Measurements from ENCODE around the gene ZNF593.

The ZNF593 gene

DNA sequence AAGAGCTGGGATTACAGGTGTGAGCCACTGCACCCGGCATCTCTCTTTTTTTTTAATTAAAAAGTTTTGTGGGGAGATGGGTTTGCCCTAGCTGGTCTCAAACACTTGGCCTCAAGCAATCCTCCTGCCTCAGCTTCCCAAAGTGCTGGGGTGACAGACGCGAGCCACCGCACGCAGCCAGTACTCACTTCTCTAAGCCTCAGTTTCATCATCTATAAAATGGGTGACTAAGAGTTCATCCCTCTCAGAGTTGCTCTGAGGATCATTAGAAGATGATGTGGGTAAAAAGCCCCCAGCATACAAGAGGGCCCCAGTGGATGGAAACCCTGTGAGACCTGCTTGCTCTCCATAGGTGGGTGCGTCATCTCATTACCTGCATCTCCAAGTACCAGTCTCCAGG, 18.2 kb downstream of the ZNF593 start:
- Histone ChIP-seq H3K27me3 (ENCODE audit: insufficient read depth, poor library complexity, severe bottlenecking) (no peaks in the 10 kb centered on the region), H3K9me3 (ENCODE audit: severe bottlenecking) (no peaks in the 10 kb centered on the region), H3K4me1 (ENCODE audit: insufficient read depth, poor library complexity, severe bottlenecking) (no peaks in the 10 kb centered on the region), H3K4me3 (ENCODE audit: severe bottlenecking) (no peak overlapping the region), H3K36me3 (ENCODE audit: low read depth) (peaks cover 27% of the 10 kb centered on the region), H3K27ac (ENCODE audit: poor library complexity, severe bottlenecking) (no peak overlapping the region)
- ATAC-seq (ENCODE audit: low read depth), result no peak
- TF ChIP-seq, protein P1, sequence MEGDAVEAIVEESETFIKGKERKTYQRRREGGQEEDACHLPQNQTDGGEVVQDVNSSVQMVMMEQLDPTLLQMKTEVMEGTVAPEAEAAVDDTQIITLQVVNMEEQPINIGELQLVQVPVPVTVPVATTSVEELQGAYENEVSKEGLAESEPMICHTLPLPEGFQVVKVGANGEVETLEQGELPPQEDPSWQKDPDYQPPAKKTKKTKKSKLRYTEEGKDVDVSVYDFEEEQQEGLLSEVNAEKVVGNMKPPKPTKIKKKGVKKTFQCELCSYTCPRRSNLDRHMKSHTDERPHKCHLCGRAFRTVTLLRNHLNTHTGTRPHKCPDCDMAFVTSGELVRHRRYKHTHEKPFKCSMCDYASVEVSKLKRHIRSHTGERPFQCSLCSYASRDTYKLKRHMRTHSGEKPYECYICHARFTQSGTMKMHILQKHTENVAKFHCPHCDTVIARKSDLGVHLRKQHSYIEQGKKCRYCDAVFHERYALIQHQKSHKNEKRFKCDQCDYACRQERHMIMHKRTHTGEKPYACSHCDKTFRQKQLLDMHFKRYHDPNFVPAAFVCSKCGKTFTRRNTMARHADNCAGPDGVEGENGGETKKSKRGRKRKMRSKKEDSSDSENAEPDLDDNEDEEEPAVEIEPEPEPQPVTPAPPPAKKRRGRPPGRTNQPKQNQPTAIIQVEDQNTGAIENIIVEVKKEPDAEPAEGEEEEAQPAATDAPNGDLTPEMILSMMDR (IDR thresholded peaks at IDR 0.05; ENCODE audit: poor library complexity, severe bottlenecking), result no peak
- no peak for DNase-seq (ENCODE audit: low spot score)

DNA sequence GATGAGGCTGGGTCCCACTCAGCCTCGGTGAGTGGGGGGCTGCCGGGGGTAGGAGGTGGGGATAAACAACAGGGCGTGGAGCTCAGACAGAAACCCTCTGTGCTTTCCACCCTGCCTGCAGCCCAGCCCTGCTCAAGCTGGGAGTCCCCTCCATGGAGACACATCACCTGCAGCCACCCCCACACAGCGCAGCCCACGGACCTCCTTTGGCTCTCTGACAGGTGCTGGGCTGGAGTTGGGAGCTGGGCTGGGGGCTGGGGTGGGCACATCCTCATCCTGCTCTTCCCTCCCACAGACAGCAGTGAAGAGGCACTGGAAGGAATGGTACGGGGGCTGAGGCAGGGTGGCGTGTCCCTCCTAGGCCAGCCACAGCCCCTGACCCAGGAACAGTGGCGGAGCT, 18.8 kb downstream of the ZNF593 start:
- Histone ChIP-seq H3K9me3 (ENCODE audit: severe bottlenecking) (no peaks in the 10 kb centered on the region), H3K36me3 (ENCODE audit: low read depth) (peaks cover 21% of the 10 kb centered on the region), H3K27ac (ENCODE audit: poor library complexity, severe bottlenecking) (no peak overlapping the region), H3K4me1 (ENCODE audit: insufficient read depth, poor library complexity, severe bottlenecking) (no peaks in the 10 kb centered on the region), H3K27me3 (ENCODE audit: insufficient read depth, poor library complexity, severe bottlenecking) (no peaks in the 10 kb centered on the region), H3K4me3 (ENCODE audit: severe bottlenecking) (no peak overlapping the region)
- DNase-seq (ENCODE audit: low spot score) (no peak), ATAC-seq (ENCODE audit: low read depth) (no peak)
- TF ChIP-seq, protein P1 (IDR thresholded peaks at IDR 0.05; ENCODE audit: poor library complexity, severe bottlenecking), result no peak

DNA sequence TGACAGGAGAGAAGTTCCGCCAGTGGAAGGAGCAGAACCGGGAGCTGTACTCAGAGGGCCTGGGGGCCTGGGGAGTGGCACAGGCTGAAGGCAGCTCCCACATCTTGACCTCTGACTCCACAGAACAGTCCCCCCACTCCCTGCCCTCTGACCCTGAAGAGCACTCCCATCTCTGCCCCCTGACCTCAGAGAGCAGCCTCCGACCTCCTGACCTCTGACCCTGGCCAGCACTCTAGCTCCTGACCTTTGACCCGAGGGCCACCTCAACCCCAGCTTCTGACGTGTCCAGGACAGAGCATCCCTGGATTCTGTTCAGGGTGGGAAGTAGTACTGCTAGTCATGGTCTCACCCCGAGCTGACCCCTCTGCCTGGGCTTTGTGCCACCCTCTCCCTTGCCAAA, 19.6 kb downstream of the ZNF593 start:
- H3K27ac ChIP-seq (ENCODE audit: poor library complexity, severe bottlenecking), result no peak overlapping the region
- no peaks in the 10 kb centered on the region for H3K9me3 ChIP-seq (ENCODE audit: severe bottlenecking)
- H3K27me3 ChIP-seq (ENCODE audit: insufficient read depth, poor library complexity, severe bottlenecking), result no peaks in the 10 kb centered on the region
- TF ChIP-seq, protein P1 (IDR thresholded peaks at IDR 0.05; ENCODE audit: poor library complexity, severe bottlenecking), result no peak
- no peak overlapping the region for H3K4me3 ChIP-seq (ENCODE audit: severe bottlenecking)
- no peak for DNase-seq (ENCODE audit: low spot score)
- H3K4me1 ChIP-seq (ENCODE audit: insufficient read depth, poor library complexity, severe bottlenecking), result no peaks in the 10 kb centered on the region
- peaks cover 21% of the 10 kb centered on the region for H3K36me3 ChIP-seq (ENCODE audit: low read depth)
- no peak for ATAC-seq (ENCODE audit: low read depth)

DNA sequence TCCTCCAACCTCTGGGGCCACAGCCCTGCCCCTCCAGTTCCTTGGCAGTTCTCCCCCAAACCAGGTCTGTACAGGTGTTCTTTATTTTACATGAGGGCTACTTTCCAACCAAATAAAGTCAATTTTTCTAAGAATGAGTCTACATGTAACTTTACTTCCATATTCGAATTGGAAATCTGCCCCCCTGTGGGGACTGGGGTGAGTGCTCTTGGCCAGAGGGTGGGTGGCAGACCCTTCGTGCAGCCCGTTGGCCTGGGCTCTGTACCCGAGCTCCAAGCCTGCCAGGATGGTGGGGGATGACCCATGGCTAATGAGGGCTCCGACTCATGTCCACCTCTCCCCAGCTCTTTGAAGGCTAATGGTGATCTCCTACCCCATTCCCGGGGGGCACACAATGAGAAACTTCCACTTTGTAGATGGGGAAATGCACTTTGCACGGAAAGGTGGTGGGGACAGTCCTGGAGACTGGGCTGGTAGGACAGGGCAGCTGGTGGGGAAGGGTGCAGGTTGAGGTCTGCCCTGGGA, 20.1 kb downstream of the ZNF593 start:
- Histone ChIP-seq H3K9me3 (ENCODE audit: severe bottlenecking) (no peaks in the 10 kb centered on the region), H3K27me3 (ENCODE audit: insufficient read depth, poor library complexity, severe bottlenecking) (no peaks in the 10 kb centered on the region), H3K27ac (ENCODE audit: poor library complexity, severe bottlenecking) (no peak overlapping the region), H3K4me3 (ENCODE audit: severe bottlenecking) (no peak overlapping the region), H3K4me1 (ENCODE audit: insufficient read depth, poor library complexity, severe bottlenecking) (no peaks in the 10 kb centered on the region), H3K36me3 (ENCODE audit: low read depth) (peaks cover 17% of the 10 kb centered on the region)
- 0 out of 3 replicates have a peak, but pooled peaks have one; percentile 20 for ATAC-seq (ENCODE audit: low read depth)
- TF ChIP-seq, protein P1 (IDR thresholded peaks at IDR 0.05; ENCODE audit: poor library complexity, severe bottlenecking), result no peak
- DNase-seq (ENCODE audit: low spot score), result no peak

DNA sequence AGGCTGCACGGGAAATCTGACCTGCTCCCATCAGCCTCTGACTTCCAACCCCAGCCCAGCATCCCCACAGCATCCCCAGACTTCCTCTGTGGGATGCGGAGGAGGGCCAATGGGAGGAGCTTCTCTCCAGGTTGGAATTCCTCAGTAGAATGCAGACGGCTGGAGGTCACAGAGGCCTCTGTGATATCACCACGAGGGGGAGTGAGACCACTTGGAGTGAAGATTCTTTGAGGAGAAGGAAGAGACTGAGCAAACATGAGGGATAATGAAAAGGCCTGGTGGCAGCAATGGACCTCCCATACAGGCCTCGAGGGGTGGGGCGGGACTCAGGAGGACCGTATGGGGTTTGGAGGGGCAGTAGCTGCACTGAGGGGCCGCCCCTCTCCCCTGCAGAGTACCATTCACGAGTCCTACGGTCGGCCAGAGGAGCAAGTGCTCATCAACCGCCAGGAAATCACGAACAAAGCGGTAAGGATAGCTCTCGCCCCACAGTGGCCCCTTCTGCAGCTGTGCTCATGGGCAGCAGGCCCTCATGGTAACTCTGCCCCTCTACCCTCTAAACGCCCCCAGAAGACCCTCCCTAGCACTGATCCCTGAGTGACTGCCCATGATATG, 20.8 kb downstream of the ZNF593 start, which contains the start of gene CATSPER4:
CATSPER4 (plus strand) TSS at position 230 of the 615 bp plus-strand sequence; CDS start at position 256, 26 bp downstream.
- TF ChIP-seq, protein P1 (IDR thresholded peaks at IDR 0.05; ENCODE audit: poor library complexity, severe bottlenecking), result no peak
- Histone ChIP-seq H3K27me3 (ENCODE audit: insufficient read depth, poor library complexity, severe bottlenecking) (no peaks in the 10 kb centered on the region), H3K4me3 (ENCODE audit: severe bottlenecking) (no peak within 1 kb of the TSS), H3K9me3 (ENCODE audit: severe bottlenecking) (no peaks in the 10 kb centered on the region), H3K27ac (ENCODE audit: poor library complexity, severe bottlenecking) (no peak within 1 kb of the TSS), H3K4me1 (ENCODE audit: insufficient read depth, poor library complexity, severe bottlenecking) (no peaks in the 10 kb centered on the region), H3K36me3 (ENCODE audit: low read depth) (peaks cover 13% of the 10 kb centered on the region)
- DNase-seq (ENCODE audit: low spot score) (no peak), ATAC-seq (ENCODE audit: low read depth) (peak; percentile 57)

All from RWPE2 (cell line).